Fibroblast of the aortic adventitia (primary cell): Measurements from ENCODE around the gene PLEKHA8. TPM values are rescaled to one million over a fixed set of nuclear protein-coding genes. Genes with fewer than 3 reads are reported as not detected.

Source experiments
- DNase-seq: peaks from one replicate; pipeline ENCODE4 v3.0.0-alpha.2; 2010; ENCODE audit warnings: low read depth
- H3K4me3 ChIP-seq: 2 replicates; pipeline ENCODE4 v1.5.1; 2011; ENCODE audit warnings: low read depth, mild to moderate bottlenecking, control low read depth, low read length, moderate library complexity
- CTCF ChIP-seq: IDR thresholded peaks from 2 replicates; pipeline ENCODE4 v1.5.1; 2011; ENCODE audit warnings: mild to moderate bottlenecking, low read length, control low read depth, inconsistent platforms; ENCODE audit not compliant: insufficient read depth
- total RNA-seq: library from RNA; depleted of rRNA; stranded (reverse); fragments of >200 nt; gene quantifications from 2 replicates; pipeline ENCODE4 v1.2.3, GENCODE V29; 2012; ENCODE audit warnings: low replicate concordance

The PLEKHA8 gene
- total RNA-seq, 1 donor = 10.6 TPM

GRCh38 chr7:30171766-30172447 is 143.7 kb downstream of the PLEKHA8 start:
- H3K4me3 ChIP-seq = no peak overlapping the region
- no peak for DNase-seq
- no peak for TF ChIP-seq CTCF

- no peak for TF ChIP-seq CTCF
- no peak overlapping the region for H3K4me3 ChIP-seq
- no peak for DNase-seq
These were observed 144.2 kb downstream of the PLEKHA8 start for GRCh38 chr7:30172451-30172850.

- TF ChIP-seq CTCF = peak; percentile 48
- DNase-seq = peak; percentile 94
- H3K4me3 ChIP-seq = no peak overlapping the region
These were observed 145.1 kb downstream of the PLEKHA8 start for GRCh38 chr7:30173058-30173897.

- H3K4me3 ChIP-seq = no peak overlapping the region
- TF ChIP-seq CTCF = no peak
- DNase-seq = no peak
These were observed 147.0 kb downstream of the PLEKHA8 start for GRCh38 chr7:30175180-30175579.

- TF ChIP-seq CTCF = no peak
- no peak overlapping the region for H3K4me3 ChIP-seq
- DNase-seq = no peak
These were observed 147.5 kb downstream of the PLEKHA8 start for GRCh38 chr7:30175636-30176147.

- no peak overlapping the region for H3K4me3 ChIP-seq
- TF ChIP-seq CTCF = no peak
- no peak for DNase-seq
These were observed 148.4 kb downstream of the PLEKHA8 start for GRCh38 chr7:30176463-30177109.
